NCI-H345 treated with DMSO at 0.1 percent for 48 hours (cell line): ENCODE measurements around the gene GTPBP1.

Experiments
- DNase-seq: peaks from one replicate; lab custom pipeline; 2025; ENCODE audit not compliant: unreplicated experiment; lab: John Stamatoyannopoulos, UW

Gene GTPBP1

DNA sequence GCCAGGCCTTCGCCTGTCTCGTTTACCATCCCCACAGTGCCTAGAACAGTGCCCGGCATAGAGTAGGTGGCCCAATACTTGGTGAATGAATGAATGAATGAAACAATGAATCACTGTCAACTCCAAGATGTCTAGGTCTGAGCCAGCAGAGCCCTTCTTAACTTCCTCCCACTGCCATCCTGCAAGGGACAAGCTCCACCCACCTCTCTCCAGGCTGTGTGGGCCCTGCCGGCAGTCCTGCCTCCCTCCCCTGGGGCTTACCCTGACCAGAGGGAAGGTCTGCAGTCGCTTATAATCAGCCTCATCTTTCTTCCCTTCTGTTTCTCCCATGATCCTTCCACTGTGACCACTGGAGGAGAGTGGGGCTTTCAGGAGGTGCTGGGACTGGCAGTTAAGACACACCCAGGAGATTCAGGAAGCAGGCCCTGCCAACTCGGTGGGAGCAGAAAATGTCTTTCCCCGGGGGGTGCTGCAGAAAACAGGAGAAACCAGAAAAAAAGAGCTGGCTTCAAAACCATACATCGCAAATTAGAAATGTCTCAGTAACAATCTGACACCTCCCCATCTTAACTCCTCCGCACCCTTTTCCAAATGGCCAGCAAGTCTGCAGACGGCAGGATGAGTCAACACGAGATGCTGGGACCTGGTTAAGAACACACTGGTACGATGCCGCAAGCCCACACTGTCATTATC is 76.8 kb downstream of the GTPBP1 start:
- no peak for DNase-seq
